NB4 (cell line): ENCODE measurements around the gene NTSR2.

Experiments used
- MAX ChIP-seq: IDR thresholded peaks from 2 replicates; pipeline ENCODE4 v1.6.1; 2011; ENCODE audit warnings: low read depth, low read length
- POLR2A ChIP-seq: IDR thresholded peaks from 2 replicates; pipeline ENCODE4 v1.6.1; 2011; ENCODE audit warnings: mild to moderate bottlenecking; ENCODE audit not compliant: insufficient read length; ENCODE audit errors: extremely low read depth
- TF ChIP-seq, protein P1 (sequence below): IDR thresholded peaks from one replicate; pipeline ENCODE4 v1.5.1; 2012; ENCODE audit warnings: low read depth, low read length

GRCh38 chr2:11717623-11718022 is 47.6 kb upstream of the NTSR2 start:
- TF ChIP-seq, protein P1, sequence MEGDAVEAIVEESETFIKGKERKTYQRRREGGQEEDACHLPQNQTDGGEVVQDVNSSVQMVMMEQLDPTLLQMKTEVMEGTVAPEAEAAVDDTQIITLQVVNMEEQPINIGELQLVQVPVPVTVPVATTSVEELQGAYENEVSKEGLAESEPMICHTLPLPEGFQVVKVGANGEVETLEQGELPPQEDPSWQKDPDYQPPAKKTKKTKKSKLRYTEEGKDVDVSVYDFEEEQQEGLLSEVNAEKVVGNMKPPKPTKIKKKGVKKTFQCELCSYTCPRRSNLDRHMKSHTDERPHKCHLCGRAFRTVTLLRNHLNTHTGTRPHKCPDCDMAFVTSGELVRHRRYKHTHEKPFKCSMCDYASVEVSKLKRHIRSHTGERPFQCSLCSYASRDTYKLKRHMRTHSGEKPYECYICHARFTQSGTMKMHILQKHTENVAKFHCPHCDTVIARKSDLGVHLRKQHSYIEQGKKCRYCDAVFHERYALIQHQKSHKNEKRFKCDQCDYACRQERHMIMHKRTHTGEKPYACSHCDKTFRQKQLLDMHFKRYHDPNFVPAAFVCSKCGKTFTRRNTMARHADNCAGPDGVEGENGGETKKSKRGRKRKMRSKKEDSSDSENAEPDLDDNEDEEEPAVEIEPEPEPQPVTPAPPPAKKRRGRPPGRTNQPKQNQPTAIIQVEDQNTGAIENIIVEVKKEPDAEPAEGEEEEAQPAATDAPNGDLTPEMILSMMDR = no peak
- no peak for TF ChIP-seq POLR2A
- no peak for TF ChIP-seq MAX
